ENCODE results near the gene LHCGR.

- no peak for TF ChIP-seq CTCF (conservative IDR thresholded peaks at IDR 0.05; ENCODE audit: low read length)
- TF ChIP-seq EZH2phosphoT487 (IDR thresholded peaks at IDR 0.05; ENCODE audit: borderline replicate concordance, low read depth, low read length), result no peak
Observed at GRCh38 chr2:48721158-48721557, 34.4 kb downstream of the LHCGR start.
